H1 (cell line): ENCODE measurements around the gene MYO9A. TPM values are rescaled to one million over a fixed set of nuclear protein-coding genes. Genes with fewer than 3 reads are reported as not detected.
"Not testable (repeated sequence)": the region's sequence is repeated elsewhere in the genome, so short reads cannot be mapped to it uniquely, and the experiment has no call there.

Source experiments
- CTCF ChIA-PET: fragments of 300-600 bp; sonication (Branson Sonifier 250); formaldehyde crosslinking; loops from one replicate; lab custom pipeline; 2021; ENCODE audit not compliant: partially characterized antibody; lab: Charles Lee
- POLR2A ChIA-PET: fragments of 300-600 bp; sonication (Branson Sonifier 250); formaldehyde crosslinking; loops from one replicate; lab custom pipeline; 2021; ENCODE audit warnings: inconsistent platforms; ENCODE audit not compliant: partially characterized antibody; lab: Charles Lee
- DNase-seq, 2 experiments: peaks; one replicate each; pipeline versions ENCODE4 v3.0.0 to v3.0.0-alpha.2; 2010 to 2022; ENCODE audit warnings: low spot score in 2 of 2, low read depth in 1 of 2, mixed read lengths in 1 of 2
- FAIRE-seq: peaks from 2 replicates; lab custom pipeline; 2011; peaks lifted over from hg19 to GRCh38; lab: Jason Lieb, UNC
- H2AFZ ChIP-seq: 2 replicates; pipeline ENCODE4 v1.8.1; 2012; ENCODE audit warnings: low read length, inconsistent platforms
- H2AK5ac ChIP-seq: 2 replicates; pipeline ENCODE4 v1.6.1; 2013; ENCODE audit warnings: low read depth, low read length
- H2BK120ac ChIP-seq: replicated peaks from 2 replicates; pipeline ENCODE3; 2013; ENCODE audit warnings: low read depth, low read length, inconsistent platforms
- H2BK12ac ChIP-seq: 2 replicates; pipeline ENCODE4 v1.6.1; 2013; ENCODE audit warnings: low read depth, low read length
- H2BK15ac ChIP-seq: 2 replicates; pipeline ENCODE4 v1.6.1; 2013; ENCODE audit warnings: low read length
- H2BK20ac ChIP-seq: 2 replicates; pipeline ENCODE4 v1.6.1; 2013; ENCODE audit warnings: low read length
- H2BK5ac ChIP-seq: 2 replicates; pipeline ENCODE4 v1.6.1; 2013; ENCODE audit warnings: low read depth, low read length
- H3K14ac ChIP-seq: 2 replicates; pipeline ENCODE4 v1.6.1; 2013; ENCODE audit warnings: inconsistent platforms; ENCODE audit not compliant: insufficient read length
- H3K18ac ChIP-seq: 2 replicates; pipeline ENCODE4 v1.6.1; 2013; ENCODE audit warnings: low read length; ENCODE audit errors: extremely low read depth
- H3K23ac ChIP-seq: 2 replicates; pipeline ENCODE4 v1.6.1; 2013; ENCODE audit warnings: inconsistent platforms; ENCODE audit not compliant: insufficient read length
- H3K23me2 ChIP-seq: 2 replicates; pipeline ENCODE4 v1.6.1; 2013; ENCODE audit warnings: low read depth, low read length
- H3K27ac ChIP-seq: 2 replicates; pipeline ENCODE4 v1.6.1; 2011; ENCODE audit warnings: low read depth, low read length, inconsistent platforms
- H3K27me3 ChIP-seq, 4 experiments: replicated peaks in 1 of 4; 1 replicate in 1 of 4; 2 replicates in 3 of 4; pipeline versions ENCODE4 v1.6.1 to v1.8.1; 2011 to 2013; ENCODE audit warnings: low read length in 3 of 4, mild to moderate bottlenecking in 3 of 4, inconsistent platforms in 2 of 4, mixed read lengths in 2 of 4, moderate library complexity in 1 of 4; ENCODE audit not compliant: control insufficient read depth in 3 of 4, insufficient read depth in 3 of 4; ENCODE audit errors: extremely low read depth in 1 of 4
- H3K36me3 ChIP-seq, 4 experiments: 2 replicates each; pipeline versions ENCODE4 v1.6.1 to v1.8.1; 2011 to 2013; ENCODE audit warnings: mild to moderate bottlenecking in 4 of 4, low read length in 3 of 4, moderate library complexity in 2 of 4, control low read depth in 1 of 4, inconsistent platforms in 1 of 4; ENCODE audit not compliant: insufficient read depth in 4 of 4, control insufficient read depth in 2 of 4
- H3K4ac ChIP-seq: replicated peaks from 2 replicates; pipeline ENCODE3; 2013; ENCODE audit warnings: low read length, low read depth, mixed read lengths, inconsistent platforms; ENCODE audit not compliant: insufficient read length
- H3K4me1 ChIP-seq, 4 experiments: replicated peaks in 1 of 4; 1 replicate in 1 of 4; 2 replicates in 3 of 4; pipeline versions ENCODE4 v1.6.1 to v1.8.1; 2011 to 2013; ENCODE audit warnings: low read length in 3 of 4, inconsistent platforms in 2 of 4, mixed read lengths in 1 of 4; ENCODE audit not compliant: insufficient read depth in 4 of 4, control insufficient read depth in 3 of 4
- H3K4me2 ChIP-seq, 2 experiments: 2 replicates each; pipeline versions ENCODE4 v1.6.1 to v1.8.1; 2011 to 2013; ENCODE audit warnings: low read depth in 2 of 2, low read length in 2 of 2, control low read depth in 1 of 2, inconsistent platforms in 1 of 2, mild to moderate bottlenecking in 1 of 2; ENCODE audit not compliant: insufficient read depth in 1 of 2
- H3K4me3 ChIP-seq, 4 experiments: fragments of 200-600, 300-600 bp in 1 of 4; sonication (generic), shearing (Covaris generic), sonication (Bioruptor Twin) in 1 of 4; 2 replicates each; pipeline versions ENCODE4 v1.5.1 to v1.8.1; 2011 to 2016; ENCODE audit warnings: low read length in 4 of 4, low read depth in 3 of 4, control low read depth in 2 of 4, inconsistent platforms in 2 of 4, mild to moderate bottlenecking in 2 of 4, mixed read lengths in 1 of 4, moderate library complexity in 1 of 4; ENCODE audit not compliant: insufficient read depth in 2 of 4; ENCODE audit errors: extremely low read depth in 1 of 4
- H3K56ac ChIP-seq: replicated peaks from 2 replicates; pipeline ENCODE3; 2013; ENCODE audit warnings: low read depth, mild to moderate bottlenecking, mixed read lengths, low read length, inconsistent platforms; ENCODE audit not compliant: insufficient read length
- H3K79me1 ChIP-seq: 2 replicates; pipeline ENCODE4 v1.6.1; 2013; ENCODE audit warnings: low read depth, low read length, control low read depth
- H3K79me2 ChIP-seq, 2 experiments: 2 replicates each; pipeline versions ENCODE4 v1.6.1 to v1.8.1; 2012 to 2013; ENCODE audit warnings: low read length in 2 of 2, mild to moderate bottlenecking in 2 of 2, inconsistent platforms in 1 of 2; ENCODE audit not compliant: insufficient read depth in 2 of 2, control insufficient read depth in 1 of 2
- H3K9ac ChIP-seq, 4 experiments: replicated peaks in 1 of 4; 1 replicate in 1 of 4; 2 replicates in 3 of 4; pipeline versions ENCODE4 v1.6.1 to v1.8.1; 2011 to 2013; ENCODE audit warnings: low read depth in 3 of 4, low read length in 3 of 4, control low read depth in 2 of 4, mild to moderate bottlenecking in 2 of 4, moderate library complexity in 2 of 4, inconsistent platforms in 1 of 4; ENCODE audit errors: extremely low read depth in 1 of 4
- H3K9me3 ChIP-seq, 2 experiments: 2 replicates each; pipeline versions ENCODE4 v1.6.1 to v1.8.1; 2012 to 2013; ENCODE audit warnings: mild to moderate bottlenecking in 2 of 2, moderate library complexity in 2 of 2, control low read depth in 1 of 2, inconsistent platforms in 1 of 2, low read depth in 1 of 2, low read length in 1 of 2, mixed read lengths in 1 of 2; ENCODE audit not compliant: insufficient read depth in 2 of 2
- H4K20me1 ChIP-seq, 2 experiments: replicated peaks in 1 of 2; 2 replicates each; pipeline versions ENCODE3 to v1.8.1; 2011 to 2013; ENCODE audit warnings: inconsistent platforms in 2 of 2, low read length in 2 of 2, mild to moderate bottlenecking in 1 of 2; ENCODE audit not compliant: insufficient read depth in 2 of 2, control insufficient read depth in 1 of 2
- H4K5ac ChIP-seq: 2 replicates; pipeline ENCODE4 v1.6.1; 2013; ENCODE audit warnings: low read length, low read depth, mixed read lengths, inconsistent platforms; ENCODE audit not compliant: insufficient read length
- H4K8ac ChIP-seq: 2 replicates; pipeline ENCODE4 v1.8.0; 2013; ENCODE audit warnings: mild to moderate bottlenecking, moderate library complexity, low read length, inconsistent platforms; ENCODE audit not compliant: insufficient read depth; ENCODE audit errors: extremely low read depth
- H4K91ac ChIP-seq: replicated peaks from 2 replicates; pipeline ENCODE3; 2013; ENCODE audit warnings: low read length, mixed read lengths, inconsistent platforms; ENCODE audit not compliant: insufficient read length
- CHD1 ChIP-seq: IDR thresholded peaks from 2 replicates; pipeline ENCODE4 v1.6.1; 2012; ENCODE audit warnings: low read depth, low read length, improper control_type of control experiment
- CHD2 ChIP-seq: IDR thresholded peaks from 2 replicates; pipeline ENCODE4 v1.6.1; 2012; ENCODE audit warnings: low read length, improper control_type of control experiment
- MAX ChIP-seq: IDR thresholded peaks from 2 replicates; pipeline ENCODE4 v1.6.1; 2012; ENCODE audit warnings: inconsistent platforms
- RBBP5 ChIP-seq: IDR thresholded peaks from 2 replicates; pipeline ENCODE4 v1.7.1; 2012; ENCODE audit warnings: low read depth, mild to moderate bottlenecking, inconsistent platforms, low read length, moderate library complexity, borderline replicate concordance
- TBP ChIP-seq: IDR thresholded peaks from 2 replicates; pipeline ENCODE4 v1.6.1; 2011; ENCODE audit warnings: low read depth, low read length, improper control_type of control experiment
- WGBS, 2 experiments: shearing (Covaris generic) in 1 of 2; methylation state at CpG; one replicate each; pipeline versions ENCODE4 v1.1.6 to v1.1.7; 2013 to 2015; ENCODE audit warnings: low lambda C conversion rate in 2 of 2, mixed read lengths in 2 of 2, inconsistent platforms in 1 of 2, low coverage in 1 of 2, missing lambda C conversion rate in 1 of 2; ENCODE audit not compliant: insufficient replicate concordance in 2 of 2, insufficient coverage in 1 of 2, insufficient read length in 1 of 2; ENCODE audit errors: extremely low coverage in 1 of 2, missing lambda C conversion rate in 1 of 2; 5-methylcytosine and 5-hydroxymethylcytosine counted together
- polyA plus RNA-seq, 7 experiments: library from polyadenylated mRNA; depleted of rRNA in 3 of 7; stranded (reverse) in 5 of 7; unstranded in 2 of 7; fragments of >200 nt in 5 of 7; fragments of 200-250 nt in 2 of 7; gene quantifications; 1 replicate in 5 of 7; 2 replicates in 1 of 7; 4 replicates in 1 of 7; pipeline versions ENCODE4 v1.2.1 to v1.2.3, GENCODE V29; 2011 to 2013; ENCODE audit warnings: missing spikeins in 2 of 7, mixed read lengths in 2 of 7
- total RNA-seq: library from RNA; stranded (reverse); fragmentation: NEBNext Ultra II Directional; extraction: Animal tissue kit (Norgen Biotek cat#: 25700); gene quantifications from 2 replicates; pipeline ENCODE4 v1.2.1, GENCODE V29; 2021

Gene MYO9A
- total and polyA plus RNA-seq, 2 of the 8 experiments (the other 6 are each of a cell fraction or from before 2014, with no cell fraction given) = 3.9 to 26.0 TPM

- TF ChIP-seq CHD1 (no peak), CHD2 (no peak), RBBP5 (no peak), MAX (no peak), TBP (no peak)
Observed at GRCh38 chr15:72020799-72021198, 97.2 kb downstream of the MYO9A start (continued).

GRCh38 chr15:72014555-72014954 lies 103.4 kb downstream of the MYO9A start:
- FAIRE-seq = not testable (repeated sequence)

More at GRCh38 chr15:72014555-72014954, 103.4 kb downstream of the MYO9A start:
- H2BK120ac ChIP-seq, H2BK5ac ChIP-seq, H3K9me3 ChIP-seq, H3K23ac ChIP-seq, DNase-seq, H4K20me1 ChIP-seq, H4K91ac ChIP-seq, H3K79me2 ChIP-seq, H2BK15ac ChIP-seq, POLR2A ChIA-PET, H3K18ac ChIP-seq, H3K4ac ChIP-seq, H3K4me1 ChIP-seq, H2BK20ac ChIP-seq, H3K23me2 ChIP-seq, H3K27ac ChIP-seq, H4K8ac ChIP-seq, H3K27me3 ChIP-seq, H3K14ac ChIP-seq, H3K4me3 ChIP-seq, H2AK5ac ChIP-seq, H3K4me2 ChIP-seq, H3K79me1 ChIP-seq, H2AFZ ChIP-seq, H4K5ac ChIP-seq, H2BK12ac ChIP-seq, H3K9ac ChIP-seq, H3K36me3 ChIP-seq, H3K56ac ChIP-seq: not testable (repeated sequence)
- CTCF ChIA-PET = interaction anchor here (0.6 to 1.4 kb wide), 2 partner anchors 28 to 337 kb away, joined by 3 read pairs; no protein-coding TSS in a partner anchor
- WGBS, 2 experiments = 94% methylated on average over 3 of the region's 3 CpGs; no CpG with 5 or more reads in 1 of the 2 experiments
